NB4 (cell line): Measurements from ENCODE around the gene ACP3.
"Not testable (repeated sequence)": the region's sequence is repeated elsewhere in the genome, so short reads cannot be mapped to it uniquely, and the experiment has no call there.

ENCODE experiments used
- MYC ChIP-seq: IDR thresholded peaks from 2 replicates; pipeline ENCODE4 v1.6.1; 2011; ENCODE audit warnings: low read depth, low read length
- POLR2A ChIP-seq: IDR thresholded peaks from 2 replicates; pipeline ENCODE4 v1.6.1; 2011; ENCODE audit warnings: mild to moderate bottlenecking; ENCODE audit not compliant: insufficient read length; ENCODE audit errors: extremely low read depth
- TF ChIP-seq, protein P1 (sequence below): IDR thresholded peaks from one replicate; pipeline ENCODE4 v1.5.1; 2012; ENCODE audit warnings: low read depth, low read length
- TF ChIP-seq, protein P2 (sequence below): IDR thresholded peaks from 2 replicates; pipeline ENCODE4 v1.6.1; 2011; ENCODE audit warnings: low read depth, low read length

DNA sequence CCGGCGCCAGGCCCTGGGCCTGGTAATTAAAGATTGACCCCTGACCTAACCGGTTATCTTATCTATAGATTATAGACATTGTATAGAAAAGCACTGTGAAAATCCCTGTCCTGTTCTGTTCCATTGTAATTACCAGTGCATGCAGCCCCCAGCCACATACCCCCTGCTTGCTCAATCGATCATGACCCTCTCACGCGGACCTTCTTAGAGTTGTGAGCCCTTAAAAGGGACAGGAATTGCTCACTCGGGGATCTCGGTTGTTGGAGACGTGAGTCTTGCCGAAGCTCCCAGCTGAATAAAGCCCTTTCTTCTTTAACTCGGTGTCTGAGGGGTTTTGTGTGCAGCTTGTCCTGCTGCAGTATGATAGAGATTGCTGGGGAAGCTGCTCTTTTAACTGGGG is 7.2 kb upstream of the ACP3 start:
- TF ChIP-seq, protein P1, sequence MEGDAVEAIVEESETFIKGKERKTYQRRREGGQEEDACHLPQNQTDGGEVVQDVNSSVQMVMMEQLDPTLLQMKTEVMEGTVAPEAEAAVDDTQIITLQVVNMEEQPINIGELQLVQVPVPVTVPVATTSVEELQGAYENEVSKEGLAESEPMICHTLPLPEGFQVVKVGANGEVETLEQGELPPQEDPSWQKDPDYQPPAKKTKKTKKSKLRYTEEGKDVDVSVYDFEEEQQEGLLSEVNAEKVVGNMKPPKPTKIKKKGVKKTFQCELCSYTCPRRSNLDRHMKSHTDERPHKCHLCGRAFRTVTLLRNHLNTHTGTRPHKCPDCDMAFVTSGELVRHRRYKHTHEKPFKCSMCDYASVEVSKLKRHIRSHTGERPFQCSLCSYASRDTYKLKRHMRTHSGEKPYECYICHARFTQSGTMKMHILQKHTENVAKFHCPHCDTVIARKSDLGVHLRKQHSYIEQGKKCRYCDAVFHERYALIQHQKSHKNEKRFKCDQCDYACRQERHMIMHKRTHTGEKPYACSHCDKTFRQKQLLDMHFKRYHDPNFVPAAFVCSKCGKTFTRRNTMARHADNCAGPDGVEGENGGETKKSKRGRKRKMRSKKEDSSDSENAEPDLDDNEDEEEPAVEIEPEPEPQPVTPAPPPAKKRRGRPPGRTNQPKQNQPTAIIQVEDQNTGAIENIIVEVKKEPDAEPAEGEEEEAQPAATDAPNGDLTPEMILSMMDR: not testable (repeated sequence)
- not testable (repeated sequence) for TF ChIP-seq POLR2A, MYC
- TF ChIP-seq, protein P2, sequence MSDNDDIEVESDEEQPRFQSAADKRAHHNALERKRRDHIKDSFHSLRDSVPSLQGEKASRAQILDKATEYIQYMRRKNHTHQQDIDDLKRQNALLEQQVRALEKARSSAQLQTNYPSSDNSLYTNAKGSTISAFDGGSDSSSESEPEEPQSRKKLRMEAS: not testable (repeated sequence)
